SU-DHL-6 (cell line): ENCODE data around the gene TNNI2.

ENCODE experiments used
- H2AFZ ChIP-seq: fragments of 200-600 bp; sonication (generic); 2 replicates; pipeline ENCODE4 v1.6.1; 2014; ENCODE audit warnings: low read depth, mild to moderate bottlenecking, moderate library complexity, mixed read lengths, antibody characterized with exemption, low read length; ENCODE audit not compliant: severe bottlenecking
- H3F3A ChIP-seq: fragments of 200-600 bp; shearing (Covaris generic); 2 replicates; pipeline ENCODE4 v1.6.0; 2016; ENCODE audit warnings: antibody characterized with exemption, mild to moderate bottlenecking; ENCODE audit not compliant: insufficient read depth
- H3K27ac ChIP-seq: fragments of 200-600 bp; sonication (generic); 2 replicates; pipeline ENCODE4 v1.5.1; 2016; ENCODE audit warnings: low read depth, mild to moderate bottlenecking, low read length, moderate library complexity, mixed read lengths
- H3K27me3 ChIP-seq: fragments of 200-600 bp; sonication (generic), shearing (Covaris generic); 2 replicates; pipeline ENCODE4 v1.6.0; 2014; ENCODE audit warnings: mild to moderate bottlenecking, low read length
- H3K36me3 ChIP-seq: fragments of 200-600 bp; sonication (generic); 2 replicates; pipeline ENCODE4 v1.6.1; 2014; ENCODE audit warnings: mild to moderate bottlenecking, low read length, mixed read lengths
- H3K4me2 ChIP-seq: fragments of 300-600, 200-600 bp; shearing (Covaris generic), sonication (generic); 2 replicates; pipeline ENCODE4 v1.6.0; 2014; ENCODE audit warnings: low read length, low read depth, mild to moderate bottlenecking; ENCODE audit not compliant: poor library complexity, severe bottlenecking
- H3K4me3 ChIP-seq: fragments of 200-600 bp; sonication (generic); 2 replicates; pipeline ENCODE4 v1.5.1; 2014; ENCODE audit warnings: antibody characterized with exemption, low read length, mild to moderate bottlenecking, mixed read lengths; ENCODE audit not compliant: insufficient read depth, poor library complexity, severe bottlenecking
- H3K79me2 ChIP-seq: fragments of 200-600 bp; sonication (generic); 2 replicates; pipeline ENCODE4 v1.6.1; 2014; ENCODE audit warnings: mild to moderate bottlenecking, low read length, moderate library complexity; ENCODE audit not compliant: insufficient read depth
- H3K9ac ChIP-seq: fragments of 200-600 bp; sonication (generic); 2 replicates; pipeline ENCODE4 v1.7.0; 2014; ENCODE audit warnings: mild to moderate bottlenecking, low read length
- H3K9me2 ChIP-seq: fragments of 200-600 bp; sonication (generic); replicated peaks from 2 replicates; pipeline ENCODE4 v1.6.1; 2014; ENCODE audit warnings: low read length; ENCODE audit not compliant: insufficient read depth
- H3K9me3 ChIP-seq: fragments of 200-600 bp; sonication (generic); 2 replicates; pipeline ENCODE4 v1.6.1; 2014; ENCODE audit warnings: low read length, mixed read lengths; ENCODE audit not compliant: insufficient read depth
- H4K20me1 ChIP-seq: fragments of 200-600 bp; sonication (generic); 2 replicates; pipeline ENCODE4 v1.6.1; 2014; ENCODE audit warnings: low read depth, mild to moderate bottlenecking, antibody characterized with exemption, low read length, moderate library complexity, mixed read lengths
- CTCF ChIP-seq: fragments of 200-600 bp; sonication (generic); IDR thresholded peaks from one replicate; pipeline ENCODE4 v1.5.1; 2017; ENCODE audit warnings: antibody characterized with exemption, mild to moderate bottlenecking, low read length, moderate library complexity; ENCODE audit not compliant: insufficient read depth, poor library complexity, severe bottlenecking
- EZH2phosphoT487 ChIP-seq: fragments of 200-600 bp; sonication (generic), shearing (Covaris generic); conservative IDR thresholded peaks from 2 replicates; pipeline ENCODE4 v1.6.1; 2018; ENCODE audit warnings: mild to moderate bottlenecking, antibody characterized with exemption, low read length, moderate library complexity, mixed read lengths

TNNI2 gene

GRCh38 chr11:1876361-1877063 lies 37.7 kb downstream of the TNNI2 start:
- H3K27me3 ChIP-seq: no peaks in the 10 kb centered on the region
- no peak overlapping the region for H3K4me3 ChIP-seq
- TF ChIP-seq CTCF (peak; percentile 93), EZH2phosphoT487 (no peak)
- no peaks in the 10 kb centered on the region; the same call in 1 of the 2 replicates for H4K20me1 ChIP-seq
- no peaks in the 10 kb centered on the region for H3F3A ChIP-seq
- no peaks in the 10 kb centered on the region for H3K36me3 ChIP-seq
- H3K79me2 ChIP-seq: no peaks in the 10 kb centered on the region
- H3K9me3 ChIP-seq: no peaks in the 10 kb centered on the region
- no peak overlapping the region for H3K4me2 ChIP-seq
- no peaks in the 10 kb centered on the region for H3K9me2 ChIP-seq
- no peak overlapping the region for H2AFZ ChIP-seq
- H3K27ac ChIP-seq: no peak overlapping the region
- H3K9ac ChIP-seq: no peak overlapping the region

GRCh38 chr11:1877211-1878136 lies 38.7 kb downstream of the TNNI2 start:
- no peak overlapping the region for H3K4me2 ChIP-seq
- H3K9me2 ChIP-seq: no peaks in the 10 kb centered on the region
- H3K4me3 ChIP-seq: no peak overlapping the region
- H3K9me3 ChIP-seq: no peaks in the 10 kb centered on the region
- no peaks in the 10 kb centered on the region for H3K36me3 ChIP-seq
- H3K27me3 ChIP-seq: no peaks in the 10 kb centered on the region
- no peak overlapping the region for H3K9ac ChIP-seq
- no peak overlapping the region for H3K27ac ChIP-seq
- H4K20me1 ChIP-seq: no peaks in the 10 kb centered on the region; the same call in 1 of the 2 replicates
- no peaks in the 10 kb centered on the region for H3K79me2 ChIP-seq
- no peak overlapping the region for H2AFZ ChIP-seq
- H3F3A ChIP-seq: no peaks in the 10 kb centered on the region
- TF ChIP-seq EZH2phosphoT487: no peak
- no peak for TF ChIP-seq CTCF

GRCh38 chr11:1878137-1879031 lies 39.6 kb downstream of the TNNI2 start:
- no peak for TF ChIP-seq CTCF
- TF ChIP-seq EZH2phosphoT487: no peak
- H3K4me2 ChIP-seq: no peak overlapping the region
- H2AFZ ChIP-seq: no peak overlapping the region
- no peaks in the 10 kb centered on the region for H3K36me3 ChIP-seq
- no peak overlapping the region for H3K27ac ChIP-seq
- H3F3A ChIP-seq: no peaks in the 10 kb centered on the region
- no peaks in the 10 kb centered on the region for H3K79me2 ChIP-seq
- no peaks in the 10 kb centered on the region; the same call in 1 of the 2 replicates for H4K20me1 ChIP-seq
- H3K9me3 ChIP-seq: no peaks in the 10 kb centered on the region
- no peak overlapping the region for H3K4me3 ChIP-seq
- H3K9me2 ChIP-seq: no peaks in the 10 kb centered on the region
- no peak overlapping the region for H3K9ac ChIP-seq
- no peaks in the 10 kb centered on the region for H3K27me3 ChIP-seq
